ENCODE results near the gene FGFR4. TPM values are rescaled to one million over a fixed set of nuclear protein-coding genes. Genes with fewer than 3 reads are reported as not detected.

FGFR4 gene
- total RNA-seq, 6 experiments from 2014 or later: 0.14 to 0.53 (median 0.33) TPM; not detected in 1

DNA sequence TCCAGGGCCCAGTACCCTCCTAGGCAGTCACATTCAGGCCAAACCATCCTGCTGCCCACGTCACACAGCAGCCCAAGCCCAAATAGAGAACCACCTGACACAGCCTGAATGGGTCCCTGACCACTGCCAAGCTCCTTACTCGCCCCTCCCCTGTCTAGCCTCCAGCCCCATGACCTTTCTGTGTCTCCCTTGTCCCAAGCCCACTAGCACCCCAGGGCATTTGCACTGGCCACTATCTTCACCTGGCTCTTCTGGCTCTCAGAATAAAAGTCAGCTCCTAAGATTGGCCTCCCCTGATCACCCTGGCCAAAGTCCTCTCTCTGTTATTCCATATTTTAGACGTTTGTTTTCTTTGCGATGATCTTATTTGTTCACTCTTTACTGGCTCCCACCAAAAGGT lies 20.4 kb downstream of the FGFR4 start:
- peaks cover 10% of the 10 kb centered on the region; the same call in 1 of the 2 replicates for H3K27me3 Mint-ChIP-seq (ENCODE audit: insufficient read depth)
- TF ChIP-seq, protein P1, sequence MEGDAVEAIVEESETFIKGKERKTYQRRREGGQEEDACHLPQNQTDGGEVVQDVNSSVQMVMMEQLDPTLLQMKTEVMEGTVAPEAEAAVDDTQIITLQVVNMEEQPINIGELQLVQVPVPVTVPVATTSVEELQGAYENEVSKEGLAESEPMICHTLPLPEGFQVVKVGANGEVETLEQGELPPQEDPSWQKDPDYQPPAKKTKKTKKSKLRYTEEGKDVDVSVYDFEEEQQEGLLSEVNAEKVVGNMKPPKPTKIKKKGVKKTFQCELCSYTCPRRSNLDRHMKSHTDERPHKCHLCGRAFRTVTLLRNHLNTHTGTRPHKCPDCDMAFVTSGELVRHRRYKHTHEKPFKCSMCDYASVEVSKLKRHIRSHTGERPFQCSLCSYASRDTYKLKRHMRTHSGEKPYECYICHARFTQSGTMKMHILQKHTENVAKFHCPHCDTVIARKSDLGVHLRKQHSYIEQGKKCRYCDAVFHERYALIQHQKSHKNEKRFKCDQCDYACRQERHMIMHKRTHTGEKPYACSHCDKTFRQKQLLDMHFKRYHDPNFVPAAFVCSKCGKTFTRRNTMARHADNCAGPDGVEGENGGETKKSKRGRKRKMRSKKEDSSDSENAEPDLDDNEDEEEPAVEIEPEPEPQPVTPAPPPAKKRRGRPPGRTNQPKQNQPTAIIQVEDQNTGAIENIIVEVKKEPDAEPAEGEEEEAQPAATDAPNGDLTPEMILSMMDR (IDR thresholded peaks at IDR 0.05): no peak
- DNase-seq: no peak
- H3K4me3 Mint-ChIP-seq: no peak overlapping the region
- no peaks in the 10 kb centered on the region for H3K4me1 Mint-ChIP-seq (ENCODE audit: low read depth)
- H3K9me3 Mint-ChIP-seq: no peaks in the 10 kb centered on the region
- no peaks in the 10 kb centered on the region for H3K36me3 Mint-ChIP-seq (ENCODE audit: low read depth)
- H3K27ac Mint-ChIP-seq: no peak overlapping the region

DNA sequence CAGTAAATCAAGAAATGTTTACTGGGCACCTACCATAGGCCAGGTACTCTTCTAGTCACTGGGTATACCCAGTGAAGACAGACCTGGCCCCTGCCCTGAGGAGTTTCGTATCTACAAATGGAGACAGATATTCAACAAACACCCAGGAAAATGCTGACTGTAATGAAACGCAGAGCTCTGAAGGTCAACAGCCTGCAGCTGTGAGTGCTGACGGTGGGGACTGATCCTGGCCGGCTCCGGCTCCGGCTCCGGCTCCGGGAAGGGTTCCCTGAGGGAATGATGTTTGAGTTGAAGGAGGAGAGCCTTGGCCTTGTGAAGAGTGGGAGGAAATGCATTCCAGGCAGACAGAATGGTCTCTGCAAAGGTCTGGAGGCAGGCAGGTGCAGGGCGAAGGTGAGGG lies 23.1 kb downstream of the FGFR4 start:
- peaks cover 8% of the 10 kb centered on the region for H3K4me1 Mint-ChIP-seq (ENCODE audit: low read depth)
- no peak overlapping the region for H3K27ac Mint-ChIP-seq
- peaks cover 8% of the 10 kb centered on the region for H3K27me3 Mint-ChIP-seq (ENCODE audit: insufficient read depth)
- TF ChIP-seq, protein P1 (IDR thresholded peaks at IDR 0.05): no peak
- no peaks in the 10 kb centered on the region for H3K9me3 Mint-ChIP-seq
- DNase-seq: no peak
- no peaks in the 10 kb centered on the region for H3K36me3 Mint-ChIP-seq (ENCODE audit: low read depth)
- H3K4me3 Mint-ChIP-seq: no peak overlapping the region

DNA sequence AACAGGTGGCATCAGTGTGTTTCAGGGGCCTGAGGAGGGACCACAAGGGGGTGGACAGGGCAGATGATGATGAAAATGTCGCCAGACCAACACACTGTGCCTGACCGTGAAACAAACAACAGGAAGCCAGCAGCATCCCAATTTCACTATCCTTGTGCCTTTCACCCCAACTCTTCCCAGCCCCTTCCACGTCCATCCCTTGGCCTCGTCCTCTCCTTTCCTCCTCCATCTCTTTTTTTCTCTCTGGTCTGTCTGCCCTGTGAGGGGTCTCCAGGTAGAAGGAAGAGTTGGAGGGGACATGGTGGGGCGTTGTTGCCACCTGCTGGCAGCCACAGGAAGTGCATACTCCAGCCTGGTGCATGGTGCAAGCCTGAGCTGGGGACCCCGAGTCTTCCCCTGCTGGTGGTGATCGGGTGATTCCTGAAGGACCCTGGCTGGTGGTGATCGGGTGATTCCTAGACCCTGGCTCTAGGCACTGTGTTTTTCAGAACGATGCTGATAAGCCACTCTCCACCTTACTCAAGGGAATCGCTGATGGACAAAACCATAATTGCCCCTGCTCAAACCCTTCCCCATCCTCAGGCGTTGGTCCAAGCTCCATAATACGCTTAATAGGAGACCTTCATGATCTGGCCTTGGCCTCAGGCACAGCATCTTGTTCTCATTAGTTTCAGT lies 25.1 kb downstream of the FGFR4 start:
- no peaks in the 10 kb centered on the region for H3K36me3 Mint-ChIP-seq (ENCODE audit: low read depth)
- H3K27me3 Mint-ChIP-seq (ENCODE audit: insufficient read depth): peaks cover 12% of the 10 kb centered on the region
- TF ChIP-seq, protein P1 (IDR thresholded peaks at IDR 0.05): peak; percentile 95
- H3K4me3 Mint-ChIP-seq: peak overlapping the region; percentile 55; the same call in 1 of the 2 replicates
- no peaks in the 10 kb centered on the region for H3K9me3 Mint-ChIP-seq
- no peak overlapping the region for H3K27ac Mint-ChIP-seq
- DNase-seq: no peak
- peaks cover 15% of the 10 kb centered on the region for H3K4me1 Mint-ChIP-seq (ENCODE audit: low read depth)

DNA sequence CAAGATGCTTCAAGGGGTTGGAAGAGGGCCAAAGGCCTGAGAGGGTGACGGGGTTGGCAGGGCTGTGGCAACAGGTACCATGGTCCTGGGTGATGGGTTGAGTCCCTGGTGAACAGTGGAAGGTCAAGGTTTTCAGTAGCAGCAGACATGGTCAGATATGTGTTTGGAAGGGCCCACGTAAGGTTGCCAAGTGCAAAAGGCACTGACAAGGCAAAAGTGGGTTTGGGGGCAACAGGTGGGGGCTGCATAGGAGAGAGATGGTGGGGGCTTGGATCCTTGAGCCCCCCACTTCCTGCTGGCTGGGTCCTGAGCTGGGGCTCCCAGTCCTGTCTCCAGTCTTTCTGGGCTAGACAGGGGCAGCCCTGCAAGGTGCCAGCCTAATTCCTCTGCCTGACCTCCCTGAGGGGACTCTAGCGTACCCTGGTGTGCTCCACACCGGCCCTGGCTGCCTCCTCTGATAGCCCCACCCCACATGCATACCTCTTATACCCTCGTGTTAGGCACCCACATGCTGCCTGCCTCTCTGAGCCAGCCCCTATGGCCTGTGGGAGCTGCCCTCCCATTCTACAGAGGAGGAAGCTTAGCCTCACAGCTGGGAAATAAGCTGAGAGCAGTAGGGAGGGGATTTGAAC lies 26.0 kb downstream of the FGFR4 start:
- TF ChIP-seq, protein P1 (IDR thresholded peaks at IDR 0.05): no peak
- H3K4me1 Mint-ChIP-seq (ENCODE audit: low read depth): peaks cover 15% of the 10 kb centered on the region
- peaks cover 10% of the 10 kb centered on the region for H3K27me3 Mint-ChIP-seq (ENCODE audit: insufficient read depth)
- no peaks in the 10 kb centered on the region for H3K36me3 Mint-ChIP-seq (ENCODE audit: low read depth)
- H3K4me3 Mint-ChIP-seq: no peak overlapping the region
- H3K9me3 Mint-ChIP-seq: no peaks in the 10 kb centered on the region
- H3K27ac Mint-ChIP-seq: no peak overlapping the region
- DNase-seq: no peak

DNA sequence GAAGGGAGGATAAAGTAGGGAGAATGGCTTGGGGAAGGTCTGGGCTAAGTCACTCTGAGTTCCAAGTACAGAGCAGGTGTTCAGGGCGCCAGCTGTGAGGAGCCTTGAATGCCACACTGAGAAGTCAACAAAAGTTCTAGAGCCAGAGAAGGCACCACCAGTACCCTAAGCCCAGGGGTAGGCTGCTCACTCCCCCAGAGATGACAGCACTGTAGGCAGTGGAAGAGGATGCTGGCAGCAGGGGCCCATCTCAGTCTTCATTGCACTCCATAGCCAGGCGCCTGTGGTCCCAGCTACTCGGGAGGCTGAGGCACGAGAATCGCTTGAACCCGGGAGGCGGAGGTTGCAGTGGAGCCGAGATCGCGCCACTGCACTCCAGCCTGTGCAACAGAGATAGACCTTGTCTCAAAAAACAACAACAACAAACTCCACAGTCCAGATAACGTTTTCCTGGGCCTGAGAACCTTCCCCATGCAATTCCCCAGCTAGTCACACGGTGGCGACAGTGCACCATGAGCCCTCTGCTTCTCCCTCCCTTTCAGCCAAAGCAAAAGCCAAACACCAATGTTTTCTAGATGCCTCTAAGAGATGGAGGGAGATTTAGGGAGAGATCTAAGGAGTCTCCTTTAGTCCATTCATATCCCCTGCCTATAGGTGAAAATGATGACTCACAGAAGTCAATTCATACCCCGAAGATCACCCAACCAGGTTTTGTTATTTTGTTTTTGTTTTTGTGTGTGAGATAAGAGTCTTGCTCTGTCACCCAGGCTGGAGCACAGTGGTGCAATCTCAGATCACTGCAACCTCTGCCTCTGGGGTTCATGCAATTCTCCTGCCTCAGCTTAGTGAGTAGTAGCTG lies 27.1 kb downstream of the FGFR4 start:
- TF ChIP-seq, protein P1 (IDR thresholded peaks at IDR 0.05): peak; percentile 98
- H3K27ac Mint-ChIP-seq: no peak overlapping the region
- H3K9me3 Mint-ChIP-seq: no peaks in the 10 kb centered on the region
- no peaks in the 10 kb centered on the region for H3K36me3 Mint-ChIP-seq (ENCODE audit: low read depth)
- H3K4me3 Mint-ChIP-seq: no peak overlapping the region
- H3K4me1 Mint-ChIP-seq (ENCODE audit: low read depth): peaks cover 15% of the 10 kb centered on the region
- peaks cover 10% of the 10 kb centered on the region for H3K27me3 Mint-ChIP-seq (ENCODE audit: insufficient read depth)
- peak; percentile 51 for DNase-seq
